DOHH2 (cell line): ENCODE data around the gene LIPC.

Source experiments
- H3F3A ChIP-seq: fragments of 200-600 bp; sonication (generic), shearing (Covaris generic); 2 replicates; pipeline ENCODE4 v1.6.0; 2016; ENCODE audit warnings: antibody characterized with exemption, mild to moderate bottlenecking; ENCODE audit not compliant: control insufficient read depth, insufficient read depth
- H3K27ac ChIP-seq: fragments of 200-600 bp; sonication (generic); 2 replicates; pipeline ENCODE4 v1.5.1; 2014; ENCODE audit warnings: low read depth, mild to moderate bottlenecking, low read length, moderate library complexity
- H3K27me3 ChIP-seq: fragments of 200-600 bp; sonication (generic); 2 replicates; pipeline ENCODE4 v1.6.1; 2014; ENCODE audit warnings: mild to moderate bottlenecking, low read length, mixed read lengths; ENCODE audit not compliant: control insufficient read depth
- H3K36me3 ChIP-seq: fragments of 200-600 bp; sonication (generic); 2 replicates; pipeline ENCODE4 v1.6.1; 2014; ENCODE audit warnings: mild to moderate bottlenecking, low read length, moderate library complexity, mixed read lengths; ENCODE audit not compliant: control insufficient read depth
- H3K4me1 ChIP-seq: fragments of 200-600 bp; sonication (generic); 2 replicates; pipeline ENCODE4 v1.6.1; 2014; ENCODE audit warnings: mild to moderate bottlenecking, low read length, mixed read lengths; ENCODE audit not compliant: control insufficient read depth
- H3K4me2 ChIP-seq: fragments of 200-600 bp; sonication (generic); 2 replicates; pipeline ENCODE4 v1.6.0; 2014; ENCODE audit warnings: mild to moderate bottlenecking, low read length, moderate library complexity
- H3K4me3 ChIP-seq: fragments of 200-600 bp; sonication (generic); 2 replicates; pipeline ENCODE4 v1.5.1; 2014; ENCODE audit warnings: mild to moderate bottlenecking, low read length, mixed read lengths
- H3K79me2 ChIP-seq: fragments of 200-600 bp; sonication (generic); 2 replicates; pipeline ENCODE4 v1.6.1; 2014; ENCODE audit warnings: mild to moderate bottlenecking, low read length, mixed read lengths; ENCODE audit not compliant: control insufficient read depth
- H3K9me2 ChIP-seq: fragments of 200-600 bp; sonication (generic); replicated peaks from 2 replicates; pipeline ENCODE4 v1.6.1; 2014; ENCODE audit warnings: mild to moderate bottlenecking, low read length, mixed read lengths; ENCODE audit not compliant: control insufficient read depth
- H3K9me3 ChIP-seq: fragments of 200-600 bp; sonication (generic); 2 replicates; pipeline ENCODE4 v1.6.1; 2014; ENCODE audit warnings: antibody characterized with exemption, low read length, mixed read lengths; ENCODE audit not compliant: control insufficient read depth, insufficient read depth
- H4K20me1 ChIP-seq: fragments of 200-600 bp; sonication (generic); 2 replicates; pipeline ENCODE4 v1.6.0; 2014; ENCODE audit warnings: low read depth, mild to moderate bottlenecking, antibody characterized with exemption, low read length, moderate library complexity; ENCODE audit not compliant: control insufficient read depth, insufficient read depth
- EZH2phosphoT487 ChIP-seq: fragments of 200-600 bp; sonication (generic); IDR thresholded peaks from 2 replicates; pipeline ENCODE4 v1.6.1; 2017; ENCODE audit warnings: borderline replicate concordance, mild to moderate bottlenecking, antibody characterized with exemption, low read length, moderate library complexity, mixed read lengths
- TF ChIP-seq, protein P1 (sequence below): fragments of 200-600 bp; sonication (generic); IDR thresholded peaks from one replicate; pipeline ENCODE4 v1.5.1; 2014; ENCODE audit warnings: antibody characterized with exemption, mild to moderate bottlenecking, low read depth, low read length; ENCODE audit not compliant: poor library complexity, severe bottlenecking

Gene LIPC

GRCh38 chr15:58410353-58410752 is 21.4 kb upstream of the LIPC start:
- H3K9me2 ChIP-seq, result no peaks in the 10 kb centered on the region
- H3K4me3 ChIP-seq, result no peak overlapping the region
- no peak overlapping the region for H3K4me2 ChIP-seq
- no peaks in the 10 kb centered on the region for H3K79me2 ChIP-seq
- TF ChIP-seq EZH2phosphoT487, result no peak
- TF ChIP-seq, protein P1, sequence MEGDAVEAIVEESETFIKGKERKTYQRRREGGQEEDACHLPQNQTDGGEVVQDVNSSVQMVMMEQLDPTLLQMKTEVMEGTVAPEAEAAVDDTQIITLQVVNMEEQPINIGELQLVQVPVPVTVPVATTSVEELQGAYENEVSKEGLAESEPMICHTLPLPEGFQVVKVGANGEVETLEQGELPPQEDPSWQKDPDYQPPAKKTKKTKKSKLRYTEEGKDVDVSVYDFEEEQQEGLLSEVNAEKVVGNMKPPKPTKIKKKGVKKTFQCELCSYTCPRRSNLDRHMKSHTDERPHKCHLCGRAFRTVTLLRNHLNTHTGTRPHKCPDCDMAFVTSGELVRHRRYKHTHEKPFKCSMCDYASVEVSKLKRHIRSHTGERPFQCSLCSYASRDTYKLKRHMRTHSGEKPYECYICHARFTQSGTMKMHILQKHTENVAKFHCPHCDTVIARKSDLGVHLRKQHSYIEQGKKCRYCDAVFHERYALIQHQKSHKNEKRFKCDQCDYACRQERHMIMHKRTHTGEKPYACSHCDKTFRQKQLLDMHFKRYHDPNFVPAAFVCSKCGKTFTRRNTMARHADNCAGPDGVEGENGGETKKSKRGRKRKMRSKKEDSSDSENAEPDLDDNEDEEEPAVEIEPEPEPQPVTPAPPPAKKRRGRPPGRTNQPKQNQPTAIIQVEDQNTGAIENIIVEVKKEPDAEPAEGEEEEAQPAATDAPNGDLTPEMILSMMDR, result no peak
- no peaks in the 10 kb centered on the region for H3K36me3 ChIP-seq
- H4K20me1 ChIP-seq, result no peaks in the 10 kb centered on the region
- no peak overlapping the region for H3K27ac ChIP-seq
- H3K4me1 ChIP-seq, result no peaks in the 10 kb centered on the region
- peaks cover 10% of the 10 kb centered on the region; the same call in 1 of the 2 replicates for H3K27me3 ChIP-seq
- H3K9me3 ChIP-seq, result no peaks in the 10 kb centered on the region
- H3F3A ChIP-seq, result no peaks in the 10 kb centered on the region

GRCh38 chr15:58413253-58413652 is 18.5 kb upstream of the LIPC start:
- no peaks in the 10 kb centered on the region for H3K9me3 ChIP-seq
- no peak overlapping the region for H3K4me2 ChIP-seq
- no peak overlapping the region for H3K4me3 ChIP-seq
- H4K20me1 ChIP-seq, result no peaks in the 10 kb centered on the region
- no peak overlapping the region for H3K27ac ChIP-seq
- TF ChIP-seq, protein P1, result no peak
- H3K27me3 ChIP-seq, result peaks cover 6% of the 10 kb centered on the region; the same call in 1 of the 2 replicates
- H3K79me2 ChIP-seq, result no peaks in the 10 kb centered on the region
- H3K9me2 ChIP-seq, result no peaks in the 10 kb centered on the region
- no peaks in the 10 kb centered on the region for H3K4me1 ChIP-seq
- H3K36me3 ChIP-seq, result no peaks in the 10 kb centered on the region
- no peaks in the 10 kb centered on the region for H3F3A ChIP-seq

GRCh38 chr15:58415636-58416035 is 16.2 kb upstream of the LIPC start:
- H3F3A ChIP-seq, result no peaks in the 10 kb centered on the region
- no peak overlapping the region for H3K4me2 ChIP-seq
- H4K20me1 ChIP-seq, result no peaks in the 10 kb centered on the region
- TF ChIP-seq, protein P1, result no peak
- no peak for TF ChIP-seq EZH2phosphoT487
- no peaks in the 10 kb centered on the region for H3K36me3 ChIP-seq
- H3K4me3 ChIP-seq, result no peak overlapping the region
- H3K27me3 ChIP-seq, result peaks cover 15% of the 10 kb centered on the region; the same call in 1 of the 2 replicates
- H3K9me2 ChIP-seq, result no peaks in the 10 kb centered on the region
- no peak overlapping the region for H3K27ac ChIP-seq
- no peaks in the 10 kb centered on the region for H3K79me2 ChIP-seq
- no peaks in the 10 kb centered on the region for H3K9me3 ChIP-seq
- H3K4me1 ChIP-seq, result no peaks in the 10 kb centered on the region

GRCh38 chr15:58416963-58417362 is 14.8 kb upstream of the LIPC start:
- Histone ChIP-seq H3K9me3 (no peaks in the 10 kb centered on the region), H3K4me2 (no peak overlapping the region)

More at GRCh38 chr15:58416963-58417362, 14.8 kb upstream of the LIPC start:
- Histone ChIP-seq H3K27ac (no peak overlapping the region), H3K79me2 (no peaks in the 10 kb centered on the region), H3K27me3 (peaks cover 13% of the 10 kb centered on the region; the same call in 1 of the 2 replicates), H3K9me2 (no peaks in the 10 kb centered on the region), H3F3A (no peaks in the 10 kb centered on the region), H4K20me1 (no peaks in the 10 kb centered on the region), H3K36me3 (no peaks in the 10 kb centered on the region), H3K4me3 (no peak overlapping the region), H3K4me1 (no peaks in the 10 kb centered on the region)
- TF ChIP-seq EZH2phosphoT487, result no peak
